Nephron (organoid): ENCODE measurements around the gene KHSRP.
A peak's percentile ranks its signal among the peaks of the same experiment; 100 is the strongest.

ENCODE experiments used
- H3K27ac Mint-ChIP-seq, 3 experiments: 2 replicates each; pipeline ENCODE4 v1.8.0; 2020; ENCODE audit warnings: mixed read lengths in 3 of 3, mild to moderate bottlenecking in 2 of 3, moderate library complexity in 1 of 3
- H3K27me3 Mint-ChIP-seq: 2 replicates; pipeline ENCODE4 v1.8.0; 2021; ENCODE audit warnings: low read depth, mild to moderate bottlenecking, moderate library complexity, mixed read lengths
- H3K36me3 Mint-ChIP-seq: 2 replicates; pipeline ENCODE4 v1.8.0; 2020; ENCODE audit warnings: low read depth, mixed read lengths
- H3K4me1 Mint-ChIP-seq: 2 replicates; pipeline ENCODE4 v1.8.0; 2020; ENCODE audit warnings: mixed read lengths
- H3K4me3 Mint-ChIP-seq, 3 experiments: 2 replicates each; pipeline ENCODE4 v1.8.0; 2020; ENCODE audit warnings: mild to moderate bottlenecking in 3 of 3, mixed read lengths in 3 of 3, moderate library complexity in 2 of 3
- H3K9me3 Mint-ChIP-seq: 2 replicates; pipeline ENCODE4 v1.8.0; 2020; ENCODE audit warnings: mixed read lengths
- CTCF ChIP-seq, 3 experiments: fragments of 200-600 bp; sonication (generic); IDR thresholded peaks; one replicate each; pipeline ENCODE4 v1.5.0; 2021; ENCODE audit warnings: antibody characterized with exemption in 3 of 3; ENCODE audit not compliant: unreplicated experiment in 3 of 3

Gene KHSRP

GRCh38 chr19:6416658-6417405, 7.8 kb downstream of the KHSRP start:
- Mint-ChIP-seq H3K27me3 (no peaks in the 10 kb centered on the region), H3K9me3 (no peaks in the 10 kb centered on the region), H3K4me3 (no peak overlapping the region), H3K36me3 (peaks cover 57% of the 10 kb centered on the region), H3K4me1 (peaks cover 34% of the 10 kb centered on the region), H3K27ac (no peak overlapping the region)
- no peak for TF ChIP-seq CTCF (IDR thresholded peaks at IDR 0.05; ENCODE audit: unreplicated experiment in 3 of 3)

GRCh38 chr19:6415591-6416190, 8.9 kb downstream of the KHSRP start:
- Mint-ChIP-seq H3K27me3 (no peaks in the 10 kb centered on the region), H3K9me3 (no peaks in the 10 kb centered on the region), H3K4me1 (peaks cover 27% of the 10 kb centered on the region), H3K27ac (no peak overlapping the region), H3K4me3 (no peak overlapping the region), H3K36me3 (peaks cover 47% of the 10 kb centered on the region)
- no peak for TF ChIP-seq CTCF (IDR thresholded peaks at IDR 0.05; ENCODE audit: unreplicated experiment in 3 of 3)

- Mint-ChIP-seq H3K4me1 (peaks cover 23% of the 10 kb centered on the region), H3K9me3 (no peaks in the 10 kb centered on the region), H3K4me3 (no peak overlapping the region), H3K27me3 (no peaks in the 10 kb centered on the region), H3K27ac (peak overlapping the region in 2 of 3 experiments; percentile 89 to 94), H3K36me3 (peaks cover 40% of the 10 kb centered on the region)
- no peak for TF ChIP-seq CTCF (IDR thresholded peaks at IDR 0.05; ENCODE audit: unreplicated experiment in 3 of 3)
Observed at GRCh38 chr19:6414793-6415590, 9.6 kb downstream of the KHSRP start.

GRCh38 chr19:6413721-6414643, 10.6 kb downstream of the KHSRP start:
- Mint-ChIP-seq H3K9me3 (no peaks in the 10 kb centered on the region), H3K4me1 (peaks cover 13% of the 10 kb centered on the region), H3K27me3 (no peaks in the 10 kb centered on the region), H3K4me3 (no peak overlapping the region), H3K36me3 (peaks cover 30% of the 10 kb centered on the region), H3K27ac (peak overlapping the region; percentile 66 to 94 (median 89))
- TF ChIP-seq CTCF (IDR thresholded peaks at IDR 0.05; ENCODE audit: unreplicated experiment in 3 of 3) = no peak

GRCh38 chr19:6413291-6413690, 11.3 kb downstream of the KHSRP start:
- Mint-ChIP-seq H3K4me3 (no peak overlapping the region), H3K9me3 (no peaks in the 10 kb centered on the region), H3K27ac (peak overlapping the region; percentile 66 to 94 (median 89)), H3K36me3 (peaks cover 24% of the 10 kb centered on the region), H3K27me3 (no peaks in the 10 kb centered on the region), H3K4me1 (peaks cover 13% of the 10 kb centered on the region)
- no peak for TF ChIP-seq CTCF (IDR thresholded peaks at IDR 0.05; ENCODE audit: unreplicated experiment in 3 of 3)
